ENCODE results near the gene AFP. TPM values are rescaled to one million over a fixed set of nuclear protein-coding genes. Genes with fewer than 3 reads are reported as not detected.

Gene AFP
- total RNA-seq, 2 experiments from 2014 or later: not detected

DNA sequence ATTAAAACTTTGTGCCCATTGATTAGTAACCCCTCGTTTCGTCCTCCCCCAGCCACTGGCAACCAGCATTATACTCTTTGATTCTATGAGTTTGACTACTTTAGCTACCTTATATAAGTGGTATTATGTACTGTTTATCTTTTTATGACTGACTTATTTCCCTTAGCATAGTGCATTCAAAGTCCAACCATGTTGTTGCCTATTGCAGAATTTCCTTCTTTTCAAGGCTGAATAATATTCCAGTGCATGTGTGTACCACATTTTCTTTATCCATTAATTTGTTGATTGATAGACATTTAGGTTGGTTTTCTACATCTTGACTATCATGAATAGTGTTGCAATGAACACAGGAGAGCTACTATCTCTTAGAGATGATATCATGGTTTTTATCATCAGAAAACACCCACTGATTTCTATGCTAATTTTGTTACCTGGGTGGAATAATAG is 28.8 kb upstream of the AFP start:
- Mint-ChIP-seq H3K4me3 (no peak overlapping the region), H3K36me3 (ENCODE audit: low read depth) (no peaks in the 10 kb centered on the region), H3K27me3 (ENCODE audit: low read depth) (no peaks in the 10 kb centered on the region), H3K9me3 (ENCODE audit: insufficient read depth) (no peaks in the 10 kb centered on the region), H3K27ac (no peak overlapping the region), H3K4me1 (ENCODE audit: low read depth) (no peaks in the 10 kb centered on the region)
- ATAC-seq (no peak), DNase-seq (no peak)
- CTCF ChIA-PET: no interaction called here
- POLR2A ChIA-PET: no interaction called here

DNA sequence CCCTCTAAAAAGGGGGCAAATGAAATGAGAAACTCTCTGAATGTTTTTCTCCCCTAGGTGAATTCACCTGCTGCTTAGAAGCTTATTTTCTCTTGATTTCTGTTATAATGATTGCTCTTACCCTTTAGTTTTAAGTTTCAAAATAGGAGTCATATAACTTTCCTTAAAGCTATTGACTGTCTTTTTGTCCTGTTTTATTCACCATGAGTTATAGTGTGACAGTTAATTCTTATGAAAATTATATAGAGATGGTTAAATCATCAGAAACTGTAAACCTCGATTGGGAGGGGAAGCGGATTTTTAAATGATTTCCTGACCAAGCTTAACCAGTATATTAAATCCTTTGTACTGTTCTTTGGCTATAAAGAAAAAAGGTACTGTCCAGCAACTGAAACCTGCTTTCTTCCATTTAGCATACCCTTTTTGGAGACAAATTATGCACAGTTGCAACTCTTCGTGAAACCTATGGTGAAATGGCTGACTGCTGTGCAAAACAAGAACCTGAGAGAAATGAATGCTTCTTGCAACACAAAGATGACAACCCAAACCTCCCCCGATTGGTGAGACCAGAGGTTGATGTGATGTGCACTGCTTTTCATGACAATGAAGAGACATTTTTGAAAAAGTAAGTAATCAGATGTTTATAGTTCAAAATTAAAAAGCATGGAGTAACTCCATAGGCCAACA is 27.7 kb upstream of the AFP start:
- H3K27me3 Mint-ChIP-seq (ENCODE audit: low read depth): no peaks in the 10 kb centered on the region
- POLR2A ChIA-PET: no interaction called here
- ATAC-seq: no peak
- no peaks in the 10 kb centered on the region for H3K36me3 Mint-ChIP-seq (ENCODE audit: low read depth)
- no peaks in the 10 kb centered on the region for H3K4me1 Mint-ChIP-seq (ENCODE audit: low read depth)
- H3K9me3 Mint-ChIP-seq (ENCODE audit: insufficient read depth): no peaks in the 10 kb centered on the region
- no peak for DNase-seq
- H3K4me3 Mint-ChIP-seq: no peak overlapping the region
- H3K27ac Mint-ChIP-seq: no peak overlapping the region
- CTCF ChIA-PET: no interaction called here

DNA sequence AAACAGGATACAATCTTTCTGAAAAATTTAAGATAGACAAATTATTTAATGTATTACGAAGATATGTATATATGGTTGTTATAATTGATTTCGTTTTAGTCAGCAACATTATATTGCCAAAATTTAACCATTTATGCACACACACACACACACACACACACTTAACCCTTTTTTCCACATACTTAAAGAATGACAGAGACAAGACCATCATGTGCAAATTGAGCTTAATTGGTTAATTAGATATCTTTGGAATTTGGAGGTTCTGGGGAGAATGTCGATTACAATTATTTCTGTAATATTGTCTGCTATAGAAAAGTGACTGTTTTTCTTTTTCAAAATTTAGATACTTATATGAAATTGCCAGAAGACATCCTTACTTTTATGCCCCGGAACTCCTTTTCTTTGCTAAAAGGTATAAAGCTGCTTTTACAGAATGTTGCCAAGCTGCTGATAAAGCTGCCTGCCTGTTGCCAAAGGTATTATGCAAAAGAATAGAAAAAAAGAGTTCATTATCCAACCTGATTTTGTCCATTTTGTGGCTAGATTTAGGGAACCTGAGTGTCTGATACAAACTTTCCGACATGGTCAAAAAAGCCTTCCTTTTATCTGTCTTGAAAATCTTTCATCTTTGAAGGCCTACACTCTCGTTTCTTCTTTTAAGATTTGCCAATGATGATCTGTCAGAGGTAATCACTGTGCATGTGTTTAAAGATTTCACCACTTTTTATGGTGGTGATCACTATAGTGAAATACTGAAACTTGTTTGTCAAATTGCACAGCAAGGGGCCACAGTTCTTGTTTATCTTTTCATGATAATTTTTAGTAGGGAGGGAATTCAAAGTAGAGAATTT is 26.8 kb upstream of the AFP start:
- no peaks in the 10 kb centered on the region for H3K4me1 Mint-ChIP-seq (ENCODE audit: low read depth)
- ChIA-PET CTCF (no interaction called here), POLR2A (no interaction called here)
- no peak overlapping the region for H3K27ac Mint-ChIP-seq
- H3K36me3 Mint-ChIP-seq (ENCODE audit: low read depth): no peaks in the 10 kb centered on the region
- no peak for DNase-seq
- H3K27me3 Mint-ChIP-seq (ENCODE audit: low read depth): no peaks in the 10 kb centered on the region
- no peaks in the 10 kb centered on the region for H3K9me3 Mint-ChIP-seq (ENCODE audit: insufficient read depth)
- no peak overlapping the region for H3K4me3 Mint-ChIP-seq
- ATAC-seq: no peak

DNA sequence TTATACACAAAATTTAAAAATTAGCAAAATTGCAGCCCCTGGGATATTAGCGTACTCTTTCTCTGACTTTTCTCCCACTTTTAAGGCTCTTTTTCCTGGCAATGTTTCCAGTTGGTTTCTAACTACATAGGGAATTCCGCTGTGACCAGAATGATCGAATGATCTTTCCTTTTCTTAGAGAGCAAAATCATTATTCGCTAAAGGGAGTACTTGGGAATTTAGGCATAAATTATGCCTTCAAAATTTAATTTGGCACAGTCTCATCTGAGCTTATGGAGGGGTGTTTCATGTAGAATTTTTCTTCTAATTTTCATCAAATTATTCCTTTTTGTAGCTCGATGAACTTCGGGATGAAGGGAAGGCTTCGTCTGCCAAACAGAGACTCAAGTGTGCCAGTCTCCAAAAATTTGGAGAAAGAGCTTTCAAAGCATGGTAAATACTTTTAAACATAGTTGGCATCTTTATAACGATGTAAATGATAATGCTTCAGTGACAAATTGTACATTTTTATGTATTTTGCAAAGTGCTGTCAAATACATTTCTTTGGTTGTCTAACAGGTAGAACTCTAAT is 26.0 kb upstream of the AFP start:
- Mint-ChIP-seq H3K4me1 (ENCODE audit: low read depth) (no peaks in the 10 kb centered on the region), H3K9me3 (ENCODE audit: insufficient read depth) (no peaks in the 10 kb centered on the region), H3K27me3 (ENCODE audit: low read depth) (no peaks in the 10 kb centered on the region), H3K4me3 (no peak overlapping the region), H3K27ac (no peak overlapping the region), H3K36me3 (ENCODE audit: low read depth) (no peaks in the 10 kb centered on the region)
- DNase-seq (no peak), ATAC-seq (no peak)
- POLR2A ChIA-PET: no interaction called here
- CTCF ChIA-PET: no interaction called here

DNA sequence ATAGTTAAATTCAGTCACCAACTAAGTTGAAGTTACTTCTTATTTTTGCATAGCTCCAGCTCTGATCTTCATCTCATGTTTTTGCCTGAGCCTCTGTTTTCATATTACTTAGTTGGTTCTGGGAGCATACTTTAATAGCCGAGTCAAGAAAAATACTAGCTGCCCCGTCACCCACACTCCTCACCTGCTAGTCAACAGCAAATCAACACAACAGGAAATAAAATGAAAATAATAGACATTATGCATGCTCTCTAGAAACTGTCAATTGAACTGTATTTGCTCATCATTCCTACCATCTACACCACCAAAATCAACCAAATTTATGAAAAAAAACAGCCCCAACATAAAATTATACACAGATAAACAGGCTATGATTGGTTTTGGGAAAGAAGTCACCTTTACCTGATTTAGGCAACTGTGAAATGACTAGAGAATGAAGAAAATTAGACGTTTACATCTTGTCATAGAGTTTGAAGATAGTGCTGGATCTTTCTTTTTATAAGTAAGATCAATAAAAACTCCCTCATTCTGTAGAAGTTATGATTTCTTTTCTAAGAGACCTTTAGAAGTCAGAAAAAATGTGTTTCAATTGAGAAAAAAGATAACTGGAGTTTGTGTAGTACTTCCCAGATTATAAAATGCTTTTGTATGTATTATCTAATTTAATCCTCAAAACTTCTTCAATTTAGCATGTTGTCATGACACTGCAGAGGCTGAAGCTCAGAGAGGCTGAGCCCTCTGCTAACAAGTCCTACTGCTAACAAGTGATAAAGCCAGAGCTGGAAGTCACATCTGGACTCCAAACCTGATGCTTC is 24.9 kb upstream of the AFP start:
- DNase-seq (no peak), ATAC-seq (no peak)
- ChIA-PET CTCF (no interaction called here), POLR2A (no interaction called here)
- H3K4me1 Mint-ChIP-seq (ENCODE audit: low read depth): no peaks in the 10 kb centered on the region
- no peak overlapping the region for H3K4me3 Mint-ChIP-seq
- no peaks in the 10 kb centered on the region for H3K36me3 Mint-ChIP-seq (ENCODE audit: low read depth)
- no peak overlapping the region for H3K27ac Mint-ChIP-seq
- no peaks in the 10 kb centered on the region for H3K9me3 Mint-ChIP-seq (ENCODE audit: insufficient read depth)
- no peaks in the 10 kb centered on the region for H3K27me3 Mint-ChIP-seq (ENCODE audit: low read depth)

DNA sequence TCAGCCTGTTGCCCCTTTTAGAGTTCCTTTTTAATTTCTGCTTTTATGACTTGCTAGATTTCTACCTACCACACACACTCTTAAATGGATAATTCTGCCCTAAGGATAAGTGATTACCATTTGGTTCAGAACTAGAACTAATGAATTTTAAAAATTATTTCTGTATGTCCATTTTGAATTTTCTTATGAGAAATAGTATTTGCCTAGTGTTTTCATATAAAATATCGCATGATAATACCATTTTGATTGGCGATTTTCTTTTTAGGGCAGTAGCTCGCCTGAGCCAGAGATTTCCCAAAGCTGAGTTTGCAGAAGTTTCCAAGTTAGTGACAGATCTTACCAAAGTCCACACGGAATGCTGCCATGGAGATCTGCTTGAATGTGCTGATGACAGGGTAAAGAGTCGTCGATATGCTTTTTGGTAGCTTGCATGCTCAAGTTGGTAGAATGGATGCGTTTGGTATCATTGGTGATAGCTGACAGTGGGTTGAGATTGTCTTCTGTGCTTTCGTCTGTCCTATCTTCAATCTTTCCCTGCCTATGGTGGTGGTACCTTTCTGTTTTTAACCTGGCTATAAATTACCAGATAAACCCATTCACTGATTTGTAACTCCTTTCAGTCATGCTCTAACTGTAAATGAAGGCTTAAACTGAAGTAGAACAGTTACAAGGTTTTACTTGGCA is 24.1 kb upstream of the AFP start:
- H3K27me3 Mint-ChIP-seq (ENCODE audit: low read depth): no peaks in the 10 kb centered on the region
- H3K27ac Mint-ChIP-seq: no peak overlapping the region
- ATAC-seq: no peak
- H3K36me3 Mint-ChIP-seq (ENCODE audit: low read depth): no peaks in the 10 kb centered on the region
- no peaks in the 10 kb centered on the region for H3K4me1 Mint-ChIP-seq (ENCODE audit: low read depth)
- ChIA-PET CTCF (no interaction called here), POLR2A (no interaction called here)
- no peak overlapping the region for H3K4me3 Mint-ChIP-seq
- DNase-seq: no peak
- no peaks in the 10 kb centered on the region for H3K9me3 Mint-ChIP-seq (ENCODE audit: insufficient read depth)

DNA sequence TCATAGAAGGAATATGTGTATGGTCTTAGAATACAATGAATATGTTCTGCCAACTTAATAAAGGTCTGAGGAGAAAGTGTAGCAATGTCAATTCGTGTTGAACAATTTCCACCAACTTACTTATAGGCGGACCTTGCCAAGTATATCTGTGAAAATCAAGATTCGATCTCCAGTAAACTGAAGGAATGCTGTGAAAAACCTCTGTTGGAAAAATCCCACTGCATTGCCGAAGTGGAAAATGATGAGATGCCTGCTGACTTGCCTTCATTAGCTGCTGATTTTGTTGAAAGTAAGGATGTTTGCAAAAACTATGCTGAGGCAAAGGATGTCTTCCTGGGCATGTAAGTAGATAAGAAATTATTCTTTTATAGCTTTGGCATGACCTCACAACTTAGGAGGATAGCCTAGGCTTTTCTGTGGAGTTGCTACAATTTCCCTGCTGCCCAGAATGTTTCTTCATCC is 22.7 kb upstream of the AFP start:
- CTCF ChIA-PET: no interaction called here
- H3K4me3 Mint-ChIP-seq: no peak overlapping the region

DNA sequence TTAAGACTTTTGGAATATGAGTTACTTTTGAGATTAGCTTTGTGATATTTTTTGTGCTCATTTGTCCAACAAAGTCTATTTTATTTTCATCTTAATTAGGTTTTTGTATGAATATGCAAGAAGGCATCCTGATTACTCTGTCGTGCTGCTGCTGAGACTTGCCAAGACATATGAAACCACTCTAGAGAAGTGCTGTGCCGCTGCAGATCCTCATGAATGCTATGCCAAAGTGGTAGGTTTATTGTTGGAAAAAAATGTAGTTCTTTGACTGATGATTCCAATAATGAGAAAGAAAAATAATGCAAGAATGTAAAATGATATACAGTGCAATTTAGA is 21.1 kb upstream of the AFP start:
- Mint-ChIP-seq H3K4me1 (ENCODE audit: low read depth) (no peaks in the 10 kb centered on the region), H3K27ac (no peak overlapping the region), H3K4me3 (no peak overlapping the region), H3K27me3 (ENCODE audit: low read depth) (no peaks in the 10 kb centered on the region), H3K36me3 (ENCODE audit: low read depth) (no peaks in the 10 kb centered on the region), H3K9me3 (ENCODE audit: insufficient read depth) (no peaks in the 10 kb centered on the region)
- ChIA-PET POLR2A (no interaction called here), CTCF (no interaction called here)
- ATAC-seq: no peak
- no peak for DNase-seq

More for the DNA sequence above, 22.7 kb upstream of the AFP start:
- no peaks in the 10 kb centered on the region for H3K27me3 Mint-ChIP-seq (ENCODE audit: low read depth)
- H3K4me1 Mint-ChIP-seq (ENCODE audit: low read depth): no peaks in the 10 kb centered on the region
- no peak for DNase-seq
- no peaks in the 10 kb centered on the region for H3K36me3 Mint-ChIP-seq (ENCODE audit: low read depth)
- H3K27ac Mint-ChIP-seq: no peak overlapping the region
- POLR2A ChIA-PET: no interaction called here
- no peak for ATAC-seq
- H3K9me3 Mint-ChIP-seq (ENCODE audit: insufficient read depth): no peaks in the 10 kb centered on the region

DNA sequence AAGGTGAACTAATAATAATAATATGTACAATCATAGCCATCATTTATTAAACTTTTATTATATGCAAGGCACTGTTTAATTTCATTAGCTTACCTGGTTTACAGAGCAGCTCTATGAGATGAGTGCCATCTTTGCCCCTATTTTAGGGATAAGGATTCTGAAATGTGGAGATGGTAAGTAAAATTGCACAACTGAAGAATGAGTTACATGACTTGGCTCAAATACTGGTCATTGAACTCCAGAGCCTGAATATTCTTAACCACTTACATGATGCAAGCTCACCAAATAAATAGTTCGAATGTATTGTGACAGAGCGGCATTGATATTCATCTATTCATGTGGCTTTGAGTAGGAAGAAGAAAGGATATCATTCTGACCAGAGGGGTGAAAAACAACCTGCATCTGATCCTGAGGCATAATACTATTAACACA is 20.2 kb upstream of the AFP start:
- CTCF ChIA-PET: no interaction called here
- no peak for ATAC-seq
- H3K9me3 Mint-ChIP-seq (ENCODE audit: insufficient read depth): no peaks in the 10 kb centered on the region
- POLR2A ChIA-PET: no interaction called here
- no peaks in the 10 kb centered on the region for H3K27me3 Mint-ChIP-seq (ENCODE audit: low read depth)
- no peaks in the 10 kb centered on the region for H3K36me3 Mint-ChIP-seq (ENCODE audit: low read depth)
- H3K4me3 Mint-ChIP-seq: no peak overlapping the region
- no peak overlapping the region for H3K27ac Mint-ChIP-seq
- no peaks in the 10 kb centered on the region for H3K4me1 Mint-ChIP-seq (ENCODE audit: low read depth)
- DNase-seq: no peak

DNA sequence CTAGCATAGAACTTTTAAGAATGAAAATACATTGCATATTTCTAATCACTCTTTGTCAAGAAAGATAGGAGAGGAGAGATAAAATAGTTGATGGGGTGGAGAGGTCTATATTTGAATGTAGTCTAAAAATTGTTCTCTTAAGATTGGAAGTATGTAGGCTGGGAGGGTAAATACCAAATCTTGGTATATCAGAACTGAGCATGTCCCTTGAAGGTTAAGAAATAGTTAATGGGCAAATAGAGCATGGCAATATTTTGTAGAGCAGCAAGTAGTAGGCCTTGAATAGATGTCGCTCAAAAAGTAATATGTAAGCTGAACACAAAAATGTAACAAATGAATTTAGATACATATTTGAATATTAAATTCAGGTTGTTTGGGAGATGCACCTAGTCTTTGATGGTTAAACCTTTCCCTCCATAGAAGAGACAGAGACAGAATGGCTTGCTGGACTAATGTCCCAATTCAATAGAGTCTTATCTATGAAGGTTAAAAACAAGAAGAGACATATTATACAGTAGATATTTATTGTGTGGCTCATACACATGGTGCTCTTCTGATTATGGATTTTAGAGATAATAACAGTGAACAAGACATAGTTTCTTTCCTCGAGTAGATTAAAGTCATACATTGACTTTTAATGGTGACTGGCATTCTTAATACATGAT is 19.5 kb upstream of the AFP start:
- H3K36me3 Mint-ChIP-seq (ENCODE audit: low read depth): no peaks in the 10 kb centered on the region
- no peak overlapping the region for H3K27ac Mint-ChIP-seq
- CTCF ChIA-PET: no interaction called here
- no peaks in the 10 kb centered on the region for H3K27me3 Mint-ChIP-seq (ENCODE audit: low read depth)
- H3K4me1 Mint-ChIP-seq (ENCODE audit: low read depth): no peaks in the 10 kb centered on the region
- ATAC-seq: no peak
- H3K9me3 Mint-ChIP-seq (ENCODE audit: insufficient read depth): no peaks in the 10 kb centered on the region
- POLR2A ChIA-PET: no interaction called here
- DNase-seq: no peak
- H3K4me3 Mint-ChIP-seq: no peak overlapping the region

DNA sequence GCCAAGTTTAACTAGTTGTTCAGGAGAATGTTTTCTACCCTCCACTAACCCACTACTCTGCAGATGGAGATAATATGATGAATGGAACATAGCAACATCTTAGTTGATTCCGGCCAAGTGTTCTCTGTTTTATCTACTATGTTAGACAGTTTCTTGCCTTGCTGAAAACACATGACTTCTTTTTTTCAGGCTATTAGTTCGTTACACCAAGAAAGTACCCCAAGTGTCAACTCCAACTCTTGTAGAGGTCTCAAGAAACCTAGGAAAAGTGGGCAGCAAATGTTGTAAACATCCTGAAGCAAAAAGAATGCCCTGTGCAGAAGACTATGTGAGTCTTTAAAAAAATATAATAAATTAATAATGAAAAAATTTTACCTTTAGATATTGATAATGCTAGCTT is 18.7 kb upstream of the AFP start:
- no peak overlapping the region for H3K27ac Mint-ChIP-seq
- no peaks in the 10 kb centered on the region for H3K36me3 Mint-ChIP-seq (ENCODE audit: low read depth)
- no peak overlapping the region for H3K4me3 Mint-ChIP-seq
- no peaks in the 10 kb centered on the region for H3K27me3 Mint-ChIP-seq (ENCODE audit: low read depth)
- no peak for DNase-seq
- CTCF ChIA-PET: no interaction called here
- POLR2A ChIA-PET: no interaction called here
- H3K9me3 Mint-ChIP-seq (ENCODE audit: insufficient read depth): no peaks in the 10 kb centered on the region
- no peaks in the 10 kb centered on the region for H3K4me1 Mint-ChIP-seq (ENCODE audit: low read depth)
- ATAC-seq: no peak
